OCI-LY3 (cell line): ENCODE measurements around the gene CR2.

Experiments used
- H2AFZ ChIP-seq: fragments of 200-600, 300-600 bp; shearing (Covaris generic); 2 replicates; pipeline ENCODE4 v1.6.0; 2014; ENCODE audit warnings: antibody characterized with exemption, low read depth, low read length
- H3K27ac ChIP-seq: fragments of 200-600, 300-600 bp; sonication (generic); 2 replicates; pipeline ENCODE4 v1.5.1; 2014; ENCODE audit warnings: mild to moderate bottlenecking, low read length, moderate library complexity, mixed read lengths
- H3K27me3 ChIP-seq: fragments of 200-600, 300-600 bp; sonication (generic); 2 replicates; pipeline ENCODE4 v1.6.1; 2014; ENCODE audit warnings: low read depth, low read length, mixed read lengths
- H3K36me3 ChIP-seq: fragments of 200-600, 300-600 bp; sonication (generic); replicated peaks from 2 replicates; pipeline ENCODE3; 2014; ENCODE audit warnings: low read depth, low read length, mixed read lengths
- H3K4me1 ChIP-seq: fragments of 300-600, 200-600 bp; sonication (generic); 2 replicates; pipeline ENCODE4 v1.6.1; 2014; ENCODE audit warnings: low read length, mixed read lengths
- H3K4me2 ChIP-seq: fragments of 200-600, 300-600 bp; sonication (generic); 2 replicates; pipeline ENCODE4 v1.6.1; 2014; ENCODE audit warnings: low read length, mixed read lengths
- H3K4me3 ChIP-seq: fragments of 300-600, 200-600 bp; sonication (generic); 2 replicates; pipeline ENCODE4 v1.5.1; 2014; ENCODE audit warnings: antibody characterized with exemption, mild to moderate bottlenecking, low read length, moderate library complexity
- H3K79me2 ChIP-seq: fragments of 300-600, 200-600 bp; shearing (Covaris generic); 2 replicates; pipeline ENCODE4 v1.6.1; 2014; ENCODE audit warnings: mild to moderate bottlenecking, low read length, mixed read lengths
- H3K9ac ChIP-seq: fragments of 300-600, 200-600 bp; shearing (Covaris generic); 2 replicates; pipeline ENCODE4 v1.6.0; 2014; ENCODE audit warnings: mild to moderate bottlenecking, low read length, moderate library complexity
- H3K9me3 ChIP-seq: fragments of 200-600, 300-600 bp; shearing (Covaris generic); 2 replicates; pipeline ENCODE4 v1.6.1; 2014; ENCODE audit warnings: low read length, mixed read lengths; ENCODE audit not compliant: insufficient read depth
- H4K20me1 ChIP-seq: fragments of 200-600, 300-600 bp; sonication (generic); 2 replicates; pipeline ENCODE4 v1.6.1; 2016; ENCODE audit warnings: low read length, mixed read lengths; ENCODE audit not compliant: insufficient read depth
- CTCF ChIP-seq: fragments of 200-600, 300-600 bp; sonication (generic); IDR thresholded peaks from 2 replicates; pipeline ENCODE4 v1.5.1; 2014; ENCODE audit warnings: antibody characterized with exemption, low read length, low read depth
- EZH2phosphoT487 ChIP-seq: fragments of 200-600 bp; shearing (Covaris generic); IDR thresholded peaks from 2 replicates; pipeline ENCODE4 v1.6.1; 2018; ENCODE audit warnings: antibody characterized with exemption, mixed run types, low read depth

Gene CR2

DNA sequence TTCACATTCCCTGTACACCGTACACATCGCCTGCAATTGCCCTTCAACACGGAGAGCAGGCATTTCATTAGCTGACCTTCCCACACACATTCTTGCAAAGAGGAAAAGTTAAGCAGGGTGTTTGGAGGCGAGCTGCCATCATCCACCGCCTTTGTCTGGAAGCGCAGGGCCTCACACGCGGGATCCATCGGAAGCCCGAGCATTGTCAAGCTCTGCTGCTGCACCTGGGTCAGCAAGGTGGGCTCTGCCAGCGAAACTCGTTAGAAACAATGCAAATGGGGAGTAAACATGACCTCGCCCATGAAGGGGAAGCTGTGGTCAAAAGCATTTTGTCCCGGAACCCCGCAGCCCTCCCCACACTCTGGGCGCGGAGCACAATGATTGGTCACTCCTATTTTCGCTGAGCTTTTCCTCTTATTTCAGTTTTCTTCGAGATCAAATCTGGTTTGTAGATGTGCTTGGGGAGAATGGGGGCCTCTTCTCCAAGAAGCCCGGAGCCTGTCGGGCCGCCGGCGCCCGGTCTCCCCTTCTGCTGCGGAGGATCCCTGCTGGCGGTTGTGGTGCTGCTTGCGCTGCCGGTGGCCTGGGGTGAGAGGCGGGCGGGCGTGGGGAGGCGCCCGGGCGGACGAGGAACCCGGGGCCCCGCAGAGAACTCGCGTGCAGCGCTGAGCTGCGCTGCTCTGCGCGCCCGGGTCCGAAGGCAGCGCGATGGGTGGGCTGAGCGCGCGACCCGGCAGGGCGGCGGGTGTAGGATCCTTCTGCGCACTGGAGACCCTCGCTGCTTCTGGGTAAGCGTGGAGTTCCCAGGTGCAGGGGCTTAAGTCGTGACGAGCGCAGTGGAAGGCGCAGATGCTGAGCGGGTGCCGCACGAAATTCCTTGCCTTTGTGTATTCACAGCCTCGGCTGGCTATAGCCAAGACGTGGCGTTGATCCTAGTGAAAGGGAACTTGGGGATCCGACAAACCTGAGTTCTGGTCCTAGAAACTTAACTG is 42.0 kb downstream of the CR2 start, which contains the start of gene CR1:
CR1 (plus strand) TSS at position 357 of the 992 bp plus-strand sequence; CDS start at position 468, 111 bp downstream.
- Histone ChIP-seq H3K9me3 (no peaks in the 10 kb centered on the region), H3K36me3 (no peaks in the 10 kb centered on the region), H2AFZ (no peak within 1 kb of the TSS), H3K4me3 (peak within 1 kb of the TSS; percentile 50), H3K4me1 (peaks cover 11% of the 10 kb centered on the region), H3K79me2 (no peaks in the 10 kb centered on the region), H3K4me2 (peak within 1 kb of the TSS; percentile 47), H3K27me3 (peaks cover 28% of the 10 kb centered on the region), H3K27ac (no peak within 1 kb of the TSS), H3K9ac (no peak within 1 kb of the TSS), H4K20me1 (no peaks in the 10 kb centered on the region)
- TF ChIP-seq CTCF (no peak), EZH2phosphoT487 (no peak)

DNA sequence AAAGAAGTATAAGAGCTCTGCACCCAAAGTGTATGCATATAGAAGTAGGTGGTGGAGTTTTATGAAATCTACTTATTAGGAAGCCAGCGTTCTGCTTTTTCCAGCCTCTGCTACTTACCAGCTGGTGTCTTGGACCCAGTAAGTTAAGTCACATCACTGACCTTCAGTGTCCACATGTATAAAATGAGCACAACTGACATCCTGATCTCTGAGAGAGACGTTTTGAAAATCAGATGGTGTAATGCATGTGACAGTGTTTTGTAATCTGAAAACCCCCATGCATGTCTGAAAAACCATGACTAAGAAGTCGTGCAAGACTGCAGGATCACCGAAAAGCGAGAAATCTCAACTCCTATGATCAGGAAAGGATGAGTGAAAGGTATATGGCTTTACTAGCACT is 43.8 kb downstream of the CR2 start:
- no peak overlapping the region for H3K27ac ChIP-seq
- H3K27me3 ChIP-seq, result peaks cover 45% of the 10 kb centered on the region
- no peaks in the 10 kb centered on the region for H3K9me3 ChIP-seq
- no peak overlapping the region for H3K4me3 ChIP-seq
- no peaks in the 10 kb centered on the region for H3K79me2 ChIP-seq
- no peak overlapping the region for H2AFZ ChIP-seq
- peak overlapping the region; percentile 29; the same call in 1 of the 2 replicates for H3K4me2 ChIP-seq
- no peaks in the 10 kb centered on the region for H4K20me1 ChIP-seq
- TF ChIP-seq CTCF (no peak), EZH2phosphoT487 (no peak)
- no peak overlapping the region for H3K9ac ChIP-seq
- peaks cover 11% of the 10 kb centered on the region for H3K4me1 ChIP-seq
- no peaks in the 10 kb centered on the region for H3K36me3 ChIP-seq

DNA sequence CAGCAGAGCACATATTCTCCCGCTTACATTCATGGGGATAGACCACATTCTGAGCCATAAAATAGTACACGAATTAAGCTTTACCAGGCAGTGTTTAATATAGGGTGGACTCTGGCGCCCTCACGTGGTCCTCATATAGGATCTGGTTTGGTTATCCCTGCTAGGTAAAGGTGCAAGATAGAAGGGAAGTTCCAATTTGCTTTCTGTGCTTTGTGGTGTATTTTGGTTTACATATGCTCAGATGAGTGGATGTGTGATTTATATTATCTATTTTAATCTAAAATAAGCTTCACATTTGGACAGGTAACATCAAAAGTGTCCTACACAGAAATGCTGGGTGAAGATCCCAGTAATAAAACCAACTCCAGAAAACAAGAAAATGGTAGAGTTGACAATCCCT is 45.4 kb downstream of the CR2 start:
- Histone ChIP-seq H2AFZ (no peak overlapping the region), H4K20me1 (no peaks in the 10 kb centered on the region), H3K27ac (no peak overlapping the region), H3K79me2 (no peaks in the 10 kb centered on the region), H3K4me1 (peaks cover 5% of the 10 kb centered on the region), H3K4me2 (peak overlapping the region; percentile 30; the same call in 1 of the 2 replicates), H3K9ac (no peak overlapping the region), H3K36me3 (no peaks in the 10 kb centered on the region), H3K4me3 (no peak overlapping the region), H3K9me3 (no peaks in the 10 kb centered on the region), H3K27me3 (peaks cover 58% of the 10 kb centered on the region)
- TF ChIP-seq EZH2phosphoT487, result no peak
- TF ChIP-seq CTCF, result peak; percentile 97

GRCh38 chr1:207500306-207500705 is 46.2 kb downstream of the CR2 start:
- no peaks in the 10 kb centered on the region for H3K36me3 ChIP-seq
- H2AFZ ChIP-seq, result no peak overlapping the region
- no peak overlapping the region for H3K4me2 ChIP-seq
- peaks cover 59% of the 10 kb centered on the region for H3K27me3 ChIP-seq
- H4K20me1 ChIP-seq, result no peaks in the 10 kb centered on the region
- H3K4me1 ChIP-seq, result peaks cover 5% of the 10 kb centered on the region
- no peak overlapping the region for H3K27ac ChIP-seq
- H3K79me2 ChIP-seq, result no peaks in the 10 kb centered on the region
- no peak overlapping the region for H3K4me3 ChIP-seq
- no peaks in the 10 kb centered on the region for H3K9me3 ChIP-seq
- no peak overlapping the region for H3K9ac ChIP-seq
- no peak for TF ChIP-seq EZH2phosphoT487
- no peak for TF ChIP-seq CTCF
